T-helper 17 cell (primary cell): ENCODE results near the gene PDGFRB. TPM values are rescaled to one million over a fixed set of nuclear protein-coding genes. Genes with fewer than 3 reads are reported as not detected.
A peak's percentile ranks its signal among the peaks of the same experiment; 100 is the strongest.

Experiments used
- ATAC-seq: fragments of 150-1000 bp; cut with Tn5 transposase; 2 replicates; pipeline ENCODE4 v1.10.0; 2021; ENCODE audit warnings: mild to moderate bottlenecking, moderate library complexity
- DNase-seq, 3 donors: peaks; one replicate each; pipeline versions ENCODE4 v3.0.0 to v3.0.0-alpha.2; 2020 to 2021
- H3K9me3 ChIP-seq: one replicate; pipeline ENCODE4 v1.7.0; 2013; ENCODE audit warnings: low read length, mild to moderate bottlenecking; ENCODE audit not compliant: control insufficient read depth, poor library complexity, severe bottlenecking
- H3K27ac Mint-ChIP-seq: one replicate; pipeline ENCODE4 v1.8.0; 2022; ENCODE audit warnings: mild to moderate bottlenecking, moderate library complexity, mixed read lengths
- H3K27me3 Mint-ChIP-seq: one replicate; pipeline ENCODE4 v1.8.0; 2022; ENCODE audit warnings: mixed read lengths
- H3K36me3 Mint-ChIP-seq: one replicate; pipeline ENCODE4 v1.8.0; 2022; ENCODE audit warnings: low read depth, mixed read lengths
- H3K4me1 Mint-ChIP-seq: one replicate; pipeline ENCODE4 v1.8.0; 2022; ENCODE audit warnings: mild to moderate bottlenecking, mixed read lengths
- H3K4me3 Mint-ChIP-seq: one replicate; pipeline ENCODE4 v1.8.0; 2022; ENCODE audit warnings: mild to moderate bottlenecking, moderate library complexity, mixed read lengths
- total RNA-seq, 4 donors: library from RNA in 2 of 4; stranded (reverse) in 2 of 4; gene quantifications; one replicate each; pipeline ENCODE4 v1.2.3 and lab custom pipeline; 2022 to 2026

Gene PDGFRB
- total RNA-seq, 2 donors from 2014 or later: 0.57 TPM; not detected in 1

GRCh38 chr5:150067405-150067960 lies 88.2 kb downstream of the PDGFRB start:
- H3K27me3 Mint-ChIP-seq: peaks cover 1% of the 10 kb centered on the region
- H3K4me3 Mint-ChIP-seq: no peak overlapping the region
- DNase-seq (no peak), ATAC-seq (no peak)
- no peaks in the 10 kb centered on the region for H3K9me3 ChIP-seq
- H3K4me1 Mint-ChIP-seq: peaks cover 15% of the 10 kb centered on the region
- H3K27ac Mint-ChIP-seq: peak overlapping the region; percentile 70
- H3K36me3 Mint-ChIP-seq: no peaks in the 10 kb centered on the region

GRCh38 chr5:150066901-150067396 lies 88.7 kb downstream of the PDGFRB start:
- ATAC-seq: no peak
- H3K9me3 ChIP-seq: no peaks in the 10 kb centered on the region
- DNase-seq: no peak
- peaks cover 18% of the 10 kb centered on the region for H3K4me1 Mint-ChIP-seq
- peak overlapping the region; percentile 70 for H3K27ac Mint-ChIP-seq
- peak overlapping the region; percentile 61 for H3K4me3 Mint-ChIP-seq
- H3K27me3 Mint-ChIP-seq: peaks cover 4% of the 10 kb centered on the region
- H3K36me3 Mint-ChIP-seq: no peaks in the 10 kb centered on the region

GRCh38 chr5:150066436-150066835 lies 89.2 kb downstream of the PDGFRB start:
- ATAC-seq (no peak), DNase-seq (no peak)
- Mint-ChIP-seq H3K4me3 (no peak overlapping the region), H3K4me1 (peaks cover 18% of the 10 kb centered on the region), H3K27me3 (peaks cover 4% of the 10 kb centered on the region), H3K27ac (peak overlapping the region; percentile 70), H3K36me3 (no peaks in the 10 kb centered on the region)
- no peaks in the 10 kb centered on the region for H3K9me3 ChIP-seq

GRCh38 chr5:150065886-150066285 lies 89.8 kb downstream of the PDGFRB start:
- H3K27ac Mint-ChIP-seq: no peak overlapping the region
- no peaks in the 10 kb centered on the region for H3K9me3 ChIP-seq
- H3K4me3 Mint-ChIP-seq: no peak overlapping the region
- H3K4me1 Mint-ChIP-seq: peaks cover 18% of the 10 kb centered on the region
- H3K27me3 Mint-ChIP-seq: peaks cover 4% of the 10 kb centered on the region
- H3K36me3 Mint-ChIP-seq: no peaks in the 10 kb centered on the region
- DNase-seq: no peak
- ATAC-seq: no peak

- ATAC-seq: no peak
- Mint-ChIP-seq H3K36me3 (no peaks in the 10 kb centered on the region), H3K27me3 (peaks cover 4% of the 10 kb centered on the region), H3K4me3 (no peak overlapping the region), H3K4me1 (peaks cover 18% of the 10 kb centered on the region), H3K27ac (no peak overlapping the region)
- no peak for DNase-seq
- no peaks in the 10 kb centered on the region for H3K9me3 ChIP-seq
These were observed 90.3 kb downstream of the PDGFRB start for GRCh38 chr5:150065346-150065745.

- ATAC-seq (no peak), DNase-seq (no peak)
- Mint-ChIP-seq H3K27me3 (peaks cover 4% of the 10 kb centered on the region), H3K36me3 (no peaks in the 10 kb centered on the region), H3K4me3 (no peak overlapping the region), H3K4me1 (peaks cover 18% of the 10 kb centered on the region), H3K27ac (no peak overlapping the region)
- H3K9me3 ChIP-seq: no peaks in the 10 kb centered on the region
These were observed 90.9 kb downstream of the PDGFRB start for GRCh38 chr5:150064681-150065220.

Other genes with a start within 250 kb of the PDGFRB start
- gene PDE6A, start 211.1 kb downstream of the PDGFRB start, total RNA-seq: not detected
- 1 to 10 TPM; 4.6 to 5.2 TPM for gene SLC26A2, start 195.1 kb downstream of the PDGFRB start, total RNA-seq
- gene TIGD6, start 155.2 kb downstream of the PDGFRB start, total RNA-seq: 1 to 10 TPM; 1.4 to 2.0 TPM
- gene HMGXB3, start 155.1 kb downstream of the PDGFRB start, total RNA-seq: 10 to 100 TPM; 31.9 to 40.8 TPM
- gene CSF1R, start 69.3 kb downstream of the PDGFRB start, total RNA-seq: 1 to 10 TPM; 2.7 to 3.4 TPM
- gene CDX1, start 10.9 kb upstream of the PDGFRB start, total RNA-seq: not detected
- gene SLC6A7, start 34.2 kb upstream of the PDGFRB start, total RNA-seq: not detected
- not detected for gene CAMK2A, start 133.9 kb upstream of the PDGFRB start, total RNA-seq
- gene ARSI, start 147.1 kb upstream of the PDGFRB start, total RNA-seq: not detected
- gene TCOF1, start 201.9 kb upstream of the PDGFRB start, total RNA-seq: 10 to 100 TPM; 49.2 to 57.3 TPM